GM19025 (cell line): Measurements from ENCODE around the gene ETNPPL.

Source experiments
- ATAC-seq: cut with Tn5 transposase; IDR thresholded peaks from one replicate; pipeline ENCODE4 v1.9.1; 2021; ENCODE audit warnings: mild to moderate bottlenecking, low read depth, moderate library complexity; ENCODE audit not compliant: unreplicated experiment

Gene ETNPPL

DNA sequence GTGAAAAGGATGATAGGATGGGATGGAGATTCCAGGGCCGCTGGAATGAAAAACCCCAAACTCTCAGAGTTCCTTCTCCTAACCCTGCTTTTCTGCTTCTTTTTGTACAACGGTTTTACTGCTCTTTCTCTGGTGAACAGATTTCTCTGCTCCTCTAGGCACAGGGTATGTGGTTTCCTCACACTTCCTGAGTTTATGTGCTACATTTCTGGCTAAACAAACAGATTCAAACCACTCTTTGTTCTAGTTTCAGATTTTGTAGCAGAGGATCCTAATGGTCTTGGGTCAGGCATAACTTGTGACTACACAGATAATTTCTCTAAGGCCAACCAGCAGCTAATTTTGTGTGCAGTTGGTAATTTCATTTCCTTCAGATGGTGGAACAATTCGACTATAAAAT lies 59.9 kb downstream of the ETNPPL start:
- ATAC-seq: no peak

DNA sequence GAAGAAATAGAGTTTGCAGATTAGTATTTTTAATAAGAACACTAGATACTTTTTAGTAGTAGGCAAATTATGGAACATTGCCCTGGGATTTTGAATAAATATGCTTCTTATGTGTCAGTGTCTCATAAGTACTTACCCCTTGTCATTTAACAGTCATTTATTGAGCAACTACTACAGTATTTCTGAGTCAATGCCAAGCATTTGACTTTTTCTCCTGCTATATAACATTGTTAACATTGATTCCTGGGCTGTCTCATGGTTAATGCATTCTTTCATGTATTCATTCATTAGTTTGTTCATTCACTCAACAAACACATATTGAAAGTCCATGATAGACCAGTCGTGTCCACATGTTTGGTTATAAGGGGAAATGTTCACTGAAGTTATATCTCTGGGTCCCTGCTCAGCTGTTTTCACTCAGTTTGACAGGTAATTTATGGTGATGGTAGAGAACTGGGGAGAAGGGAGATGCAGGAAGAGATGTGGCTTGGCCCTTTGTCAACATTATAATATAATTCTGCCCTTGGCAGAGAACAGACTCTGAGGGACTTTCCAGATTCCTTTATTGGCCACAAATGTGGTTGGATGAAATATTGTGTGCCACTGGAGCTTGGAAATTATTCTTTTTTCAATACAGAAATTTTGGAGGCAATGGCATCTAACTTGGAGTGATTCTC lies 62.6 kb downstream of the ETNPPL start:
- ATAC-seq: no peak

DNA sequence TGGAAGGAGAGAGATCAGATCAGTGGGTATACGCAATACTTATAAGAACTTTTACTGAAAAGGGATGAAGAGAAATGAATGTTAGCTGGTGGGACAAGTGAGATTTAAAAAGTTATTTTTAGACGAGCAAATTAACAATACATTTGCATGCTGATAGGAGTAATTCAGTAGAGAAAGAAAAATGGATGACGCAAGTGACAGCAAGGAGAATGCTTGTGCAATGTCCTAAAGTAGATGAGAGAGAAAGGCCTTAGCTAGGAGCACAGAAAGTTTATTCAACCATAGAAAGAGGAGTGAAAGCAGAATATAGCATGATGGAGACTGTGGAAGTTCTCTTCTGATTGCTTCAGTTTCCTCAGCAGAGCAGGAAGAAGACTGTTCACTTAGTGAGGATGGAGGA lies 66.7 kb downstream of the ETNPPL start:
- ATAC-seq: no peak

DNA sequence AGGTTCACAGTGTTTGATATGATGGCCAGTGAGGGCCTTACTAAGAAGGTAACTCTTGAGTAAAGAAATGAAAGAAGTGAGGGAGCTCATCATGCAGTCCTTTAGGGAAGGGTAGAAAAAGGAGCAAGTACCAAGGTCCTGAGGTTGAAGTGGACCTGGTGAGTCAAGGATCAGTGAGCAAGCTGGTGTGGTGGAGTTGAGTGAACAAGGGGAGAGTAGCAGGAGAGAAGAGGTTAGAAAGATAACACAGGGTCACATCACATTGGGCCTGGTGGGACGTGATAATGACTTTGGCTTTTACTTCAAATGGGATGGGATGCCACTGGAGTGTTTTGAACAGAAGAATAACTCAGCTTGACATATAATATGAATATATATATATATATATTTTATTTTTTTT lies 67.8 kb downstream of the ETNPPL start:
- no peak for ATAC-seq

DNA sequence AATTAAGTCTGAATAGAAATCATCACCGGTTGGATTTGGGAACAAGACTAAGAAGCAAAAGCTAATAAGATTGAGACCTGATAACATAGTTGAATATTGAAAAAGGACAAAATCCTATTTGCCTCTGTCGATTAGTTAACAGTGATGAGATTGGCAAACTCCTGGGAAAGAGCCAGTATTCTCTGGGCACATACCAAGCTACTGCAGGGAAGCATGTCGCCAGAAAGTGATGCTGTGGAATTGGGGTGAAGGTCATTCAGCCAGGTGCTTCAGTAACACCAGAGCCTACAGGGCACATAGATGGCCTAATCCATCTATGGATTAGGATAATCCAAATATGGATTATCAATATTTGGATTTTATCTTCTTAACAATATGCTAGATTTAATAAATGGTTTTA lies 68.4 kb downstream of the ETNPPL start:
- ATAC-seq: no peak

DNA sequence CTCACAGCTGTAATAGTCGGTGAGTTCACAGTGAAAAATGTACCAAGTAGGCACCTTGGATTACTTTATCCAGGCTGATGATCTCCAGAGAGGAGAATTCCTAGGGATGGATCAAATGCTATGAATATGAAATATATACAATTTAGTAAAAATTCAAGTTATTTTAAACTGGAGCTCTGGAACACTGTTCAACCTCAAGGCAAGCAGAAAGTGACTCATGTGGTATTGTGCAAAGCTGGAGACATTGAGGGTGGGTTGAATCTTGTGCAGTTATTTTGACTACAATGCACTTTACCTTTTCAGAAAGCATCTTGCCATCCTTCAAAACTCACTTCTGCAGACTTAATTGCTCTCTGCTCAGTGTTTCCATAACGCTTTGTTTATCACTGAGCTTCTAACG lies 69.0 kb downstream of the ETNPPL start:
- no peak for ATAC-seq

DNA sequence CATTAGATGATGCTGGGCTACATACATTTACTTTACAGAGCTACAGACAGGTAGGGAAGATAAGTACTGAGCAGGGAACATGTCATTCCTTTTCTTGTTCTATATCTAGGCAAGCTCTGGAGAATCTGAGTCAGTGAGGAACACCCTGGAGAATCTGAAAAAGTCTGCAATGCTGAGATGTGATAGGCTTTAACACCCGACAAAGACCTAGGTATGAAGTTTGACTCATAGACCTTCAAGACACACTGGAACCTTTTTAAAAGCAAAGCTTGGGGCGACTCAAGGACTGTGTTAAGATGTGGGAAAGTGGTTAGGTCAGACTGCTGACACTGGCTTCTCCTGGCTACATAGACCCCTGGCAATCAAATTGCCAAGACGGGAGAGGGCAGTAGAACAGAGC lies 69.6 kb downstream of the ETNPPL start:
- ATAC-seq: no peak
